GM19025 (cell line): ENCODE results near the gene TPGS1.
A peak's percentile ranks its signal among the peaks of the same experiment; 100 is the strongest.

Experiments
- ATAC-seq: cut with Tn5 transposase; IDR thresholded peaks from one replicate; pipeline ENCODE4 v1.9.1; 2021; ENCODE audit warnings: mild to moderate bottlenecking, low read depth, moderate library complexity; ENCODE audit not compliant: unreplicated experiment

TPGS1 gene

DNA sequence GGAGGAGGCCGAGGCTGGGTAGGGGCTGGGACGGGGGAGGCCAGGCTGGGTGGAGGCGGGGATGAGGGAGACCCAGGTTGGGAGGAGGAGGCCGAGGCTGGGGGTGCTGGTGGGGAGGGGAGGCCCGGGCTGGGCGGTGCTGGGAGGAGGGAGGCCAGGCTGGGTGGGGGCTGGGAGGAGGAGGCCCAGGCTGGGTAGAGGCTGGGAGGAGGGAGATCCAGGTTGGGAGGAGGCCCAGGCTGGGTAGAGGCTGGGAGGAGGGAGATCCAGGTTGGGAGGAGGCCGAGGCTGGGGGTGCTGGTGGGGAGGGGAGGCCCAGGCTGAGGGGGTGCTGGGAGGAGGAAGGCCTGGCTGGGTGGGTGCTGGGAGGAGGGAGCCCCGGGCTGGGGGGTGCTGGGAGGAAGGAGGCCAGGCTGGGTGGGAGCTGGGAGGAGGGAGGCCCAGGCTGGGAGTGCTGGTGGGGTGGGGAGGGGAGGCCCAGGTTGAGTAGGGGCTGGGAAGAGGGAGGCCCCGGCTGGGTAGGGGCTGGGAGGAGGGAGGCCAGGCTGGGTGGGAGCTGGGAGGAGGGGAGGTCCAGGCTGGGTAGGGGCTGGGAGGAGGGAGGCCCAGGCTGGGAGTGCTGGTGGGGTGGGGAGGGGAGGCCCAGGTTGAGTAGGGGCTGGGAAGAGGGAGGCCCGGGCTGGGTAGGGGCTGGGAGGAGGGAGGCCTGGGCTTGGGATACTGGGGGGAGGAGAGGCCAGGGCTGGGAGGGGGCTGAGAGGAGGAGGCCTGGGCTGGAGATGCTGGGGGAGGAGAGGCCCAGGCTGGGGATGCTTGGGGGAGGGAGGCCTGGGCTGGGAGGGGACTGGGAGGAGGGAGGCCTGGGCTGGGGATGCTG, 10.7 kb downstream of the TPGS1 start:
- ATAC-seq: no peak

DNA sequence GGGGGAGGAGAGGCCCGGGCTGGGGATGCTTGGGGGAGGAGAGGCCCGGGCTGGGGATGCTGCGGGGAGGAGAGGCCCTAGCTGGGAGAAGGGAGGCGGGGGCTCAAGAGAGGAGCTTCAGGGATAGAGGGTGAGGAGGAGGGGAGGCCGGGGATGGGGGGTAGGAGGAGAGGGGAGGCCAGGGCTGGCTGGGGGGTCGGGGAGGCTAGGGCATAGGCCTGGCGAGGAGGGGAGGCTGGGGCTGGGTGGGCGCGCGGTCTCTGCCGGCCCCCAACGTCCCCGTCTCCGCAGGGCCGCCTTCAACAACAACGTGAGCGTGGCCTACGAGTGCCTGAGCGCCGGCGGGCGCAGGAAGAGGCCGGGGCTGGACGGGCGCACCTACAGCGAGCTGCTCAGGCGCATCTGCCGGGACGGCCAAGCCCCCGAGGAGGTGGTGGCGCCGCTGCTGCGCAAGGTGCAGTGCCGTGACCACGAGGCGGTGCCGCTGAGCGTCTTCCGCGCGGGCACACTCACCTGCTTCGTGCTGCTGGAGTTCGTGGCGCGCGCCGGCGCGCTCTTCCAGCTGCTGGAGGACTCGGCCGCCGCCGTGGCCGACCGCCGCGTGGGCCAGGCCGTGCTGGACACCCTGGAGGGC, 11.4 kb downstream of the TPGS1 start:
- ATAC-seq: no peak

GRCh38 chr19:519449-519865, 12.2 kb downstream of the TPGS1 start:
- no peak for ATAC-seq

DNA sequence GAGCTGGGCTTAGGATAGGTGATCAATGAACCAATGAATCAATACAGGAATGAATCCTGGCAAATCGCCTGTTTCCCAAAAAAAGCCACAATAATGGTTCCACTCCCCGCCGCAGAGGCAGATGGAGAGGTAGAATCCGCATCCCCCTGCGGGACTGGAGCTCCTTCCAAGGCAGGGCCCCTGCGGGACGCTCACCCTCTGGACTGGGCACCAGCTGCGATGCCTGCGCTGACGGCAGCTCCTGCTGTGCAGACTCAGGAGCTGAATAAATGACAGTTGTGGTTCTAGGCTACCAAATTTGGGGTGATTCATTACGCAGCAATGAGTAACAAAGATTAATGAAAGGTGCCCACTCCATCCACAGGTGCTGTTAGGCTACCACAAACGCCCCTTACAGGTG, 15.4 kb downstream of the TPGS1 start:
- no peak for ATAC-seq

- ATAC-seq: no peak
Measured at GRCh38 chr19:524062-524674, 16.9 kb downstream of the TPGS1 start.

DNA sequence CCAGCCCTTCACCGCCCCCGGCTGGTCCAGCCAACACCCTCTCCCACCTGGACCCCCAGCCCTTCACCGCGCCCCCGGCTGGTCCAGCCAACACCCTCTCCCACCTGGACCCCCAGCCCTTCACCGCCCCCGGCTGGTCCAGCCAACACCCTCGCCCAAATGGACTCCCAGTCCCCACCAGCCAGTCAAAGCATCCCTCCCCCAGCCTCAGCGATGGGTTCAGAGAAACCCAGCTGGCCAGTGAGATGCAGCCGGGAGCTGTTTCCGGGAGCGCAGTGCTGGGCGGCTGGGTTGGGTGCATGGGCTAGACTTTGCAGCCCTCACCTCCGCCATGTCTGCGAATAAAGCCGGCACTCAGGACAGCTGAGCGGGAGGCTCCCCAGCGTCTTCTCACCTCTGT, 17.7 kb downstream of the TPGS1 start:
- ATAC-seq: no peak

- ATAC-seq: no peak
Measured at GRCh38 chr19:525857-526419, 18.6 kb downstream of the TPGS1 start.

DNA sequence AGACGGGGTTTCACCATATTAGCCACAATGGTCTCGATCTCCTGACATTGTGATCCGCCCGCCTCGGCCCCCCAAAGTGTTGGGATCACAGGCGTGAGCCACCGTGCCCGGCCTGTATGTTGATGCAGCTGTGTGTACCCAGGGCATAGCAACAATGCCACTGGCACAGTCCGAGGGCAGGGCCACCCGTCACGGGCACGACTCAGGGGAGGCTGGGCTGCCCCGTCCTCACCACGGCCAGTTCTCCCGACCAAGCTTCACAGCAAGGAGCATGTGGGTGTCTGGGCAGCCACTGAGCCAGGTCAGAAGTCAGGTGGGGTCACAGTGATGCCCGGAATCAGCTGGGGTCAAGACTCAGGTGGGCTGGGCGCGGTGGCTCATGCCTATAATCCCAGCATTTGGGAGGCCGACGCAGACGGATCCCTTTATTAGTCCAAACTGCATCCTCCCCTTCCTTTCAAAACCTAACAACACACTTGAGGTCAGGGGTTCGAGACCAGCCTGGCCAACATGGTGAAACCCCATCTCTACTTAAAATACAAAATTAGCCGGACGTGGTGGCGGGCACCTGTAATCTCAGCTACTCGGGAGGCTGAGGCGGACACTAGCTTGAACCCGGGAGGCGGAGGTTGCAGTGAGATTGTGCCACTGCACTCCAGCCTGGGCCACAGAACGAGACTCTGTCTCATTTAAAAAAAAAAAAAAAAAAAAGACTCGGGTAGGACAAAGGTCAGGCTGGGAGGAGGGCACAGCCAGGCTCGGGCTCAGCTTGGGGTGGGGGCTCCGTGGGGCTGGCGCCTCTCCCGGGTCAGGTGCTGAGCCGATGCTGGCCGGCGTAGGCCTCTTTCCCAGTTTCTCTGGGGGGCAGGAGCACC, 23.1 kb downstream of the TPGS1 start:
- ATAC-seq: no peak

DNA sequence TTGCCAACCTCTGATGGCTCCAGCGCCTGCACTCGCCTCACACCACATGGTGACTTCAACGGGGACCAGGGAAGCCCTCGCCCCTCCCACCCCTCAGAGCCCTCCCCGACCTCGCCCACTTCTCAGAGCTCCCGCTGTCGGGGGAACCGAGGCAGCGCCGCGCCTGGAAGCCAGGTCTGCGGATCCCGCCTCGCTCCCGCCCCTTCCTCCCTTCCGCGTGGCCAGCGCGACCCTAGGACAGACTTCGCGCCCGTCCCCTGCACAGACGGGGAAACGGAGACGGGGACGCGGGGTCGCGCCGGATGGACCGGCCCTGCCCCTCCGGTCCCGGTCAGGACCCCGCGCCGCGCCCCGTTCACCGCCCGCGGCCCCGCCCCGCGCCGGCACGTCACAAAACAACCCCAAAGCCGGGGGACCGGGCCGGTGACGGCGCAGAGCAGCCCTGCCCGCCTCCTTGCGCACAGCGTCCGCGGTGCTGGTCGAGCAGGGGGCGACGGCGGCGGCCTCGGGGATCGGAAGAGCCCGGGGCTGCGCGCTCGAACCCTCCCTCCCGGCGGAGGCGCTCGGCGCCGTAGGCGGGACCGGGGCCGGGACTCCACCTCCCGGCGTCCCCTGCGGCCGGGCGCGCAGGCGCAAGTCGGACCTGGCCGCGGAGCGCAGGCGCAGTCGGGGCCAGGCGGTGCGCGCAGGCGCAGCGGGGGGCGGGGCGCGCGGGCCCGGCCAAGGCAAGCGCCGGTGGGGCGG, 23.9 kb downstream of the TPGS1 start:
- ATAC-seq: peak; percentile 72

DNA sequence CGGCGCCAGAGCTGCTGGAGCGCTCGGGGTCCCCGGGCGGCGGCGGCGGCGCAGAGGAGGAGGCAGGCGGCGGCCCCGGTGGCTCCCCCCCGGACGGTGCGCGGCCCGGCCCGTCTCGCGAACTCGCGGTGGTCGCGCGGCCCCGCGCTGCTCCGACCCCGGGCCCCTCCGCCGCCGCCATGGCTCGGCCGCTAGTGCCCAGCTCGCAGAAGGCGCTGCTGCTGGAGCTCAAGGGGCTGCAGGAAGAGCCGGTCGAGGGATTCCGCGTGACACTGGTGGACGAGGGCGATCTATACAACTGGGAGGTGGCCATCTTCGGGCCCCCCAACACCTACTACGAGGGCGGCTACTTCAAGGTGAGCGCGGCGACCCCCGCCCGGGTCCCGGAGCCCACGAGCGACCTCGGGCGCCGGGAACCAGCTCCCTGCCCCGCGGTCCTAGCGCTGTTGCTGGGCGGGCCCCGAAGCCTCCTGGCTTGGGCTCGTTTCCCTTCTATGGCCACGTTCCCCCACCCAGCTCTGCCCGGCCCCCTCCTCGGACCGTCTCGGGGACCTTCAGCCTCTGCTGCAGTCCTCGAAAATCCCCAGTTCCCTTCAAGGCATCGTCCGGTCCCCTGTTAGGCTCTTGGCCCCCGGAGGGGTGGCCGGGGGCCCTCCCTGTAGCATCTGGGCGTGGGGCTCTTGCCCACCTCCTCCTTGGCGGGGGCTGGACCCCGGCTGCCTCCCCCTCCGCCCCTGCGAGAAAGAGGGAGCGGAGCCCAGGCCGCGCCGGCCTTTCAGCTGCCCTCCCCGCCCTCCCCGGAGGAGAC, 24.7 kb downstream of the TPGS1 start, which contains the start of gene CDC34:
Gene CDC34, plus strand, starts transcription at position 8 of the 808 bp plus-strand sequence. Its CDS starts 172 bp downstream, at position 180.
- ATAC-seq: peak; percentile 31

- no peak for ATAC-seq
Measured at GRCh38 chr19:532561-533363, 25.5 kb downstream of the TPGS1 start.

DNA sequence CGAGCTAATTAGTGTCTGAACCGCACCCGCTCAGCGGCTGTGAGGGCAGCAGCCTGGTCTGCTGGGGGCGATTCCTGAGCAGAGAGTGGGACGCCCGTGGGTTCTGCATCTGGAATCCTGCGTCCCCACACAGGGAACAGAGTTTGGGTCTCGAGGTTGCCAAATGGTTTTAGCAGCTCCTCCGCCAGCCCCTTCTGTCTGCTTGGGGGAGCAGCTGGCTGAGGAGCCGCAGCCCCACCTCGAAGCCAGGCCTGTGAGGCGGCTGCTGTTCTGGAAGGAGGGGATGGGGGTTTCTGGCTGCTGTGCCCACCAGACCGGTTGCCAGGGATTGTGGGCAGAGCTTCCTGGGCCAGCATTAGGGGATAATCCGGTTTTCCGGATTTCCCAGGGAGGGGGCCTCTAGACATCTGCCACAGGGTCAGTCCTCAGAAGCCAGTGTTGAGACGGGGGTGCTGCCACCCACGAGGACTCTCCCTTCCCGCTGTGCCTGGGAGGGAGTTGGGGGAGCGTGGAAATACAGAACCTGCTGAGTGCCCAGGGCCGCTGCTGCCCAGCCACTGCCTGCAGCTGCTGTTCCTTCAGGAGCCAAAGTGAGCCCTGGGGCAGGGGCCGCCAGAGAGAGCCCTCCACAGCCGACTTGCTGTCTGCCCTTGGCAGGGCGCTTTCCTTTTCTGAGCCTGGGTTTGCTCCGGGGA, 26.2 kb downstream of the TPGS1 start:
- no peak for ATAC-seq

GRCh38 chr19:534088-534487, 26.8 kb downstream of the TPGS1 start:
- ATAC-seq: no peak

DNA sequence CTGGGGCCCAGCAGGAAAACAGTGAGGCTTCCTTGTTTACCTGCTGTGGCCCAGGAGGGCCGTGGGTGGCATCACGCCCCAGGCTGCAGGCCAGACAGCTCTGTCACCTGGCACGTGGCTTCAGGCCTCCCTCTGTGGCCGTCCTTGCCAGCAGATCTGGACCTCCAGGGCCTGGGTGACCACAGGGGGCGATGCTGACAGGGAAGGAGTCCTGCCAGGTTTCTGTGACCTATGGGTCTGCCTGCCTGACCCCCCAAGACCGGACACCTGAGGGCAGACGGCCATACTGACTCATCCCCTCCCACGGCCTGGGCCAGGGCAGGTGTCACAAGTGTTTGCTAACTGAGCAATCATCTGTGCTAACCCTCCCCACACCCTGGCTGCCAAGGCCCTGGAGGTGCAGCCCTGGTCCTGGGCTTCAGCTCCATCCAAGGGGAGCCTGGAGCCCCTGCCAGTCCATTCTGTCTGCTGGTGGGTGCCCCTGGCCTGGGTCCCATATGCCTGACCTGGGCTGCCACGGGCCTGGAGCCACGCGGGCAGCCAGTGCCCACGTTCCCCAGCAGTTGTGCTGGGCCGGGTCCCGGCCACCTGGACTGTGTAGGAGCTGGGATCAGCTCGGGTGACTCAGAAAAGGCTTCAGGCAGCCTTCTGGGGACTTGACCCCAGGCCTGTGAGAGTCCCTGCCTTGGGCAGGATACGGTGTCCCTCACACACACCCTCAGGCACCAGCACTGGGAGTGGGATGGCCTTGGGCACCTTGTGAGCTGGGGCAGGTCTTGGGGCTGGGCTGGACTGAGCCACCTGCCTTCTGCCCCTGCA, 27.9 kb downstream of the TPGS1 start:
- ATAC-seq: no peak

DNA sequence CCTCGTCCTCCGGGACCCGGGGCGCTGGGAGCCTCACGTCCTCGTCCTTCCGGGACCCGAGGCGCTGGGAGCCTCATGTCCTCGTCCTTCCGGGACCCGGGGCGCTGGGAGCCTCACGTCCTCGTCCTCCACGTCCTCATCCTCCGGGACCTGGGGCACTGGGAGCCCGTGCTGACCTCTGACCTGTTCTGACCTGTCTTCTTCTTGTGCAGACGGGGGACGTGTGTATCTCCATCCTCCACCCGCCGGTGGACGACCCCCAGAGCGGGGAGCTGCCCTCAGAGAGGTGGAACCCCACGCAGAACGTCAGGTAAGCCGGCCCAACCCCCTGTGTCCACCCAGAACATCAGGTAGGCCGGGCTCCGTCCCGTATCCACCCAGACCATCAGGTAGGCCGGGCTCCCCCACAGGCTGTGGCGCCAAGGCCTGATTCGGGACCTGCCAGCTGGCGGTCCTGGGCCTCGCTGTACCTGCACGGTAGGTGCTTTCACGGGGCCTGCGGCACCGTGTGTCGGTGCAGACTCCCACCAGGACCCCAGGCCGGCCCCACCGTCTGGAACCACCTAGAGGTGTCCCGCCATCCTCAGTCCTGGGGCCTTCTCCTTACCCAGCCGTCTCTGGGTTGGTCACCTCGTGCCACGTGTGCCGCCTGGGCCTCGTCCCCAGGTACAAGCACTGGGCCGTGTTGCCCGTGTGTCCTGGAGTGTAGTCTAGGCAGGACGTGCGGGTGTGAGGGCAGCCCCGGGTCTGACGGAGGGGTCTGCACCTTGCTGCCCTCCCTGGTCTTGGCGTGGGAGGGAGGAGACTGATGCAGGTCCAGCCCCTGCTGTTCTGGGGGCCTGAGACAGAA, 29.0 kb downstream of the TPGS1 start:
- no peak for ATAC-seq
